A549 (cell line): ENCODE data around the gene ZNF785.
A peak's percentile ranks its signal among the peaks of the same experiment; 100 is the strongest.

Source experiments
- CBX8 ChIP-seq: fragments of 200-600 bp; sonication (generic); IDR thresholded peaks from 2 replicates; pipeline ENCODE4 v1.6.1; 2016
- CEBPB ChIP-seq, 2 experiments: fragments of >200 bp in 1 of 2; sonication (Bioruptor Twin) in 1 of 2; formaldehyde crosslinking in 1 of 2; IDR thresholded peaks; 2 replicates each; pipeline ENCODE4 v1.6.1; 2012 to 2016
- CTCF ChIP-seq: fragments of >200 bp; sonication (Bioruptor Twin); formaldehyde crosslinking; IDR thresholded peaks from 3 replicates; pipeline ENCODE4 v1.5.1; 2016
- ELK1 ChIP-seq: fragments of 150-350 bp; IDR thresholded peaks from 2 replicates; pipeline ENCODE4 v1.6.1; 2014; ENCODE audit warnings: low read depth, mild to moderate bottlenecking, low read length
- EP300 ChIP-seq, 2 experiments: fragments of >200 bp; sonication (Bioruptor Twin); formaldehyde crosslinking; IDR thresholded peaks; 2 replicates in 1 of 2; 3 replicates in 1 of 2; pipeline ENCODE4 v1.6.1; 2016 to 2017
- HDAC2 ChIP-seq: fragments of 200-600 bp; sonication (generic); IDR thresholded peaks from 2 replicates; pipeline ENCODE4 v1.6.1; 2016
- MAX ChIP-seq: IDR thresholded peaks from 2 replicates; pipeline ENCODE4 v1.6.1; 2012
- POLR2A ChIP-seq: IDR thresholded peaks from 2 replicates; pipeline ENCODE4 v1.6.1; 2012; ENCODE audit warnings: mild to moderate bottlenecking, low read length
- POLR2AphosphoS2 ChIP-seq: conservative IDR thresholded peaks from 2 replicates; pipeline ENCODE4 v1.6.1; 2012; ENCODE audit warnings: low read length, improper control_type of control experiment, inconsistent platforms
- RAD21 ChIP-seq, 2 experiments: fragments of >200 bp in 1 of 2; sonication (Bioruptor Twin) in 1 of 2; formaldehyde crosslinking in 1 of 2; IDR thresholded peaks in 1 of 2; conservative IDR thresholded peaks in 1 of 2; 2 replicates in 1 of 2; 3 replicates in 1 of 2; pipeline ENCODE4 v1.6.1; 2012 to 2018; ENCODE audit warnings: inconsistent platforms in 1 of 2
- REST ChIP-seq: fragments of 200-600 bp; sonication (generic); IDR thresholded peaks from 2 replicates; pipeline ENCODE4 v1.6.1; 2016; ENCODE audit warnings: antibody characterized with exemption, mild to moderate bottlenecking, moderate library complexity
- RFX5 ChIP-seq: fragments of 450-650 bp; IDR thresholded peaks from 2 replicates; pipeline ENCODE4 v1.7.1; 2014; ENCODE audit warnings: antibody characterized with exemption, mild to moderate bottlenecking, moderate library complexity

GRCh38 chr16:30571445-30572322, 13.8 kb downstream of the ZNF785 start, which contains the start of gene ZNF688:
- TF ChIP-seq REST, result no peak
- no peak for TF ChIP-seq CTCF
- TF ChIP-seq CBX8, result no peak
- TF ChIP-seq HDAC2, result no peak
- TF ChIP-seq MAX, result 0 out of 2 replicates have a peak, but pooled peaks have one; percentile 47
- peak; percentile 46 for TF ChIP-seq POLR2A
- no peak for TF ChIP-seq RFX5
- no peak for TF ChIP-seq CEBPB (IDR thresholded peaks at IDR 0.05)
- TF ChIP-seq EP300 (IDR thresholded peaks at IDR 0.05), result no peak
- TF ChIP-seq RAD21 (conservative IDR thresholded peaks at IDR 0.05 in 1 of 2, IDR thresholded peaks at IDR 0.05 in 1 of 2), result no peak
- TF ChIP-seq ELK1, result no peak
- no peak for TF ChIP-seq POLR2AphosphoS2
